ENCODE results near the gene FGF13.

DNA sequence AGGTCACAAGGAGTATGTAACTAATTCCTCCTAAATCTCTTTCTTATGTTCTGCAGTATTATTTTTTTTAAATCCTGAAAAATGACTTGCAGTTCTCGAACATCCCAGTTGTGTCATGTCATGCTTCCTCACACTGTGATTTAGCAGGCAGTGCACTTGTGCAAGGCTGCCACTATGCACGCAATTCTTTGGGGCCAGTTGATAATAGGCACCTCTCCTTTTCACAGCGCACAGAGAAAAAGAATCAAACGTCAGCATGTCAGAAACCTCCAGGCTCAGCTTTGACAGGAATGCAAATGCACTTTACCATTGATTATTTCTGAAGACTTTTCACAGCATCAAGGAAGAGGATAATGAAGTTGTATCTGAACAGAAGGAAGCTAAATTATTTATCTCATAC lies 62.9 kb downstream of the FGF13 start:
- no peak for TF ChIP-seq EZH2 (IDR thresholded peaks at IDR 0.05)
- TF ChIP-seq, protein P1, sequence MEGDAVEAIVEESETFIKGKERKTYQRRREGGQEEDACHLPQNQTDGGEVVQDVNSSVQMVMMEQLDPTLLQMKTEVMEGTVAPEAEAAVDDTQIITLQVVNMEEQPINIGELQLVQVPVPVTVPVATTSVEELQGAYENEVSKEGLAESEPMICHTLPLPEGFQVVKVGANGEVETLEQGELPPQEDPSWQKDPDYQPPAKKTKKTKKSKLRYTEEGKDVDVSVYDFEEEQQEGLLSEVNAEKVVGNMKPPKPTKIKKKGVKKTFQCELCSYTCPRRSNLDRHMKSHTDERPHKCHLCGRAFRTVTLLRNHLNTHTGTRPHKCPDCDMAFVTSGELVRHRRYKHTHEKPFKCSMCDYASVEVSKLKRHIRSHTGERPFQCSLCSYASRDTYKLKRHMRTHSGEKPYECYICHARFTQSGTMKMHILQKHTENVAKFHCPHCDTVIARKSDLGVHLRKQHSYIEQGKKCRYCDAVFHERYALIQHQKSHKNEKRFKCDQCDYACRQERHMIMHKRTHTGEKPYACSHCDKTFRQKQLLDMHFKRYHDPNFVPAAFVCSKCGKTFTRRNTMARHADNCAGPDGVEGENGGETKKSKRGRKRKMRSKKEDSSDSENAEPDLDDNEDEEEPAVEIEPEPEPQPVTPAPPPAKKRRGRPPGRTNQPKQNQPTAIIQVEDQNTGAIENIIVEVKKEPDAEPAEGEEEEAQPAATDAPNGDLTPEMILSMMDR (IDR thresholded peaks at IDR 0.05), result no peak
- TF ChIP-seq EZH2phosphoT487 (IDR thresholded peaks at IDR 0.05), result no peak
